Measurements from ENCODE around the gene THEM4.
"Not testable (repeated sequence)": the region's sequence is repeated elsewhere in the genome, so short reads cannot be mapped to it uniquely, and the experiment has no call there.

Gene THEM4

GRCh38 chr1:151891512-151891911 lies 17.8 kb downstream of the THEM4 start:
- H3K9me3 Mint-ChIP-seq = no peaks in the 10 kb centered on the region

DNA sequence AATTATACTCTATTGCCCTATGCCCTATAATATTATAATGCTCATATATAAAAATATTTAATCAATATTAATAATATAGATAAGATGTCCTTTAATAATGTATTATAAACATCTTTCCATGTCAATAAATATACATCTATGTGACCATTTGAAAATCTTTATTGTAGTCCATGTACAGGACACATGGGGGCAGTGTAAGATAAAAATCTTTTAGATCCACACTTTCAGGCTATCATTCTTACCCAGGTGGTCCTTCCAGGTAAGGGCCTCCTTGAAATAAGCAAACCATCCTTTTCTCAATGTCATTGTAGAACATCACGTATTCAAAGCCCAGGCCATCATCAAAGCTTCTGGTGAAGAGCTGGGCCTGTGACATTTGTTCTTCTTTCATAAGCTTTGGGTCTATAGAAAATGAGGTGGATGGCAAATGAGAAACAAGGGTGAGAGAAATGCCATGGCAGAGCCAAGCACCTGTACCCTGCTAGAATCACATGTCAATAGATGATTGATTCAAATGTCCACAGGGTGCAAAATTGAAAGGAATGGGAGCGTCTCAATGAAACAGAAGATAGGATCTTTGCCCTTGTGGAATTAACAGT lies 20.2 kb downstream of the THEM4 start:
- H3K36me3 Mint-ChIP-seq (ENCODE audit: low read depth) = peaks cover 83% of the 10 kb centered on the region
- H3K4me1 Mint-ChIP-seq (ENCODE audit: low read depth) = peaks cover 30% of the 10 kb centered on the region
- no peaks in the 10 kb centered on the region for H3K9me3 Mint-ChIP-seq
- DNase-seq = no peak
- H3K4me3 Mint-ChIP-seq = no peak overlapping the region
- H3K27ac Mint-ChIP-seq = no peak overlapping the region
- H3K27me3 Mint-ChIP-seq = no peaks in the 10 kb centered on the region

More at GRCh38 chr1:151891512-151891911, 17.8 kb downstream of the THEM4 start:
- Mint-ChIP-seq H3K4me1 (ENCODE audit: low read depth) (peaks cover 42% of the 10 kb centered on the region), H3K36me3 (ENCODE audit: low read depth) (peaks cover 90% of the 10 kb centered on the region), H3K4me3 (no peak overlapping the region), H3K27ac (peak overlapping the region; percentile 50), H3K27me3 (no peaks in the 10 kb centered on the region)
- DNase-seq = no peak

DNA sequence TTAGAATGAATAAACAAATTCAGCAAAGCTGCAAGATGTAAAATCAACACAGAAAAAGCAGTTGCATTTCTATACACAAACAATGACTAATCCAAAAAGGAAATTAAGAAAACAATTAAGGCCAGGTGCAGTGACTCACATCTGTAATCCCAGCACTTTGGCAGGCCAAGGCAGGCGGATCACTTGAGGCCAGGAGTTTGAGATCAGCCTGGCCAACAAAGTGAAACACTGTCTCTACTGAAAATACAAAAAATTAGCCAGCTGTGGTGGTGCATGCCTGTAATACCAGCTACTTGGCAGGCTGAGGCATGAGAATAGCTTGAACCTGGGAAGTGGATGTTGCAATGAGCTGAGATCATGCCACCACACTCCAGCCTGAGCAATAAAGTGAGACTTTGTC lies 22.3 kb downstream of the THEM4 start:
- H3K27me3 Mint-ChIP-seq = no peaks in the 10 kb centered on the region
- no peak for DNase-seq
- no peak overlapping the region for H3K4me3 Mint-ChIP-seq
- no peaks in the 10 kb centered on the region for H3K9me3 Mint-ChIP-seq
- no peak overlapping the region for H3K27ac Mint-ChIP-seq
- H3K36me3 Mint-ChIP-seq (ENCODE audit: low read depth) = peaks cover 73% of the 10 kb centered on the region
- peaks cover 14% of the 10 kb centered on the region for H3K4me1 Mint-ChIP-seq (ENCODE audit: low read depth)

GRCh38 chr1:151885479-151885878 lies 23.8 kb downstream of the THEM4 start:
- peaks cover 67% of the 10 kb centered on the region for H3K36me3 Mint-ChIP-seq (ENCODE audit: low read depth)
- DNase-seq = no peak
- H3K27me3 Mint-ChIP-seq = no peaks in the 10 kb centered on the region
- H3K9me3 Mint-ChIP-seq = no peaks in the 10 kb centered on the region
- no peak overlapping the region for H3K4me3 Mint-ChIP-seq
- peaks cover 1% of the 10 kb centered on the region for H3K4me1 Mint-ChIP-seq (ENCODE audit: low read depth)
- no peak overlapping the region for H3K27ac Mint-ChIP-seq

- not testable (repeated sequence) for H3K4me1 Mint-ChIP-seq (ENCODE audit: low read depth); DNase-seq; H3K27ac Mint-ChIP-seq; H3K27me3 Mint-ChIP-seq; H3K9me3 Mint-ChIP-seq; H3K4me3 Mint-ChIP-seq
- peaks cover 63% of the 10 kb centered on the region for H3K36me3 Mint-ChIP-seq (ENCODE audit: low read depth)
Measured at GRCh38 chr1:151884879-151885278, 24.4 kb downstream of the THEM4 start.

- H3K4me1 Mint-ChIP-seq (ENCODE audit: low read depth); DNase-seq; H3K9me3 Mint-ChIP-seq; H3K4me3 Mint-ChIP-seq; H3K27ac Mint-ChIP-seq; H3K27me3 Mint-ChIP-seq: not testable (repeated sequence)
- peaks cover 61% of the 10 kb centered on the region for H3K36me3 Mint-ChIP-seq (ENCODE audit: low read depth)
Measured at GRCh38 chr1:151884445-151884844, 24.9 kb downstream of the THEM4 start.

DNA sequence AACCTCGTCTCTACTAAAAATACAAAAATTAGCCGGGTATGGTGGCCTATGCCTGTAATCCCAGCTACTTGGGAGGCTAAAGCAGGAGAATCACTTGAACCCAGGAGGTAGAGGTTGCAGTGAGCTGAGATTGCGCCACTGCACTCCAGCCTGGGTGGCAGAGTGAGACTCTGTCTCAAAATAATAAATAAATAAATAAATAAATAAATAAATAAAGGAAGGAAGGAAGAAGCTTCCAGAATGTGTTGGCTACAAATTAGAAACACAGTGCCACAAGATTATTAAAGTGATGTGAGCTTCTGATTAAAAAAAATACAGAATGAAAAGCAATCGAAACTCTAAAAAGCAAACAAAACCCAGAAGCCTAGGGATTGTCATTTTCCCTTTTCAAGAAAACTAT lies 25.4 kb downstream of the THEM4 start:
- not testable (repeated sequence) for H3K4me3 Mint-ChIP-seq; H3K27me3 Mint-ChIP-seq; H3K4me1 Mint-ChIP-seq (ENCODE audit: low read depth); H3K27ac Mint-ChIP-seq; H3K9me3 Mint-ChIP-seq; DNase-seq
- peaks cover 56% of the 10 kb centered on the region for H3K36me3 Mint-ChIP-seq (ENCODE audit: low read depth)

DNA sequence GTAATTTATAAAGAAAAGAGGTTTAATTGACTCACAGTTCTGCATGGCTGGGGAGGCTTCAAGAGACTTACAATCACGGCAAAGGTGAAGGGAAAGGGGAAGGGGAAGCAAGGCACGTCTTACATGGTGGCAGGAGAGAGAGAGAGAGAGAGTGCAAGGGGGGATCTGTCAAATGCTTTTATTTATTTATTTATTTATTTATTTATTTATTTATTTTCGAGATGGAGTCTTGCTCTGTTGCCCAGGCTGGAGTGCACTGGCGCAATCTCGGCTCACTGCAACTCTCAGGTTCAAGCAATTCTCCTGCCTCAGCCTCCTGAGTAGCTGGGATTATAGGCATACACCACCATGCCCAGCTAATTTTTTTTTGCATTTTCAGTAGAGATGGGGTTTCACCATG lies 26.4 kb downstream of the THEM4 start:
- H3K27ac Mint-ChIP-seq; H3K9me3 Mint-ChIP-seq; H3K4me1 Mint-ChIP-seq (ENCODE audit: low read depth); H3K27me3 Mint-ChIP-seq; H3K4me3 Mint-ChIP-seq; DNase-seq: not testable (repeated sequence)
- H3K36me3 Mint-ChIP-seq (ENCODE audit: low read depth) = peaks cover 59% of the 10 kb centered on the region

- Mint-ChIP-seq H3K36me3 (ENCODE audit: low read depth) (peaks cover 56% of the 10 kb centered on the region), H3K4me1 (ENCODE audit: low read depth) (no peaks in the 10 kb centered on the region), H3K9me3 (no peaks in the 10 kb centered on the region), H3K27me3 (no peaks in the 10 kb centered on the region), H3K27ac (no peak overlapping the region), H3K4me3 (no peak overlapping the region)
- DNase-seq = no peak
Measured at GRCh38 chr1:151882466-151882865, 26.8 kb downstream of the THEM4 start.

GRCh38 chr1:151881479-151881878 lies 27.8 kb downstream of the THEM4 start:
- no peak for DNase-seq
- no peaks in the 10 kb centered on the region for H3K27me3 Mint-ChIP-seq
- peaks cover 56% of the 10 kb centered on the region for H3K36me3 Mint-ChIP-seq (ENCODE audit: low read depth)
- H3K4me3 Mint-ChIP-seq = no peak overlapping the region
- no peak overlapping the region for H3K27ac Mint-ChIP-seq
- H3K4me1 Mint-ChIP-seq (ENCODE audit: low read depth) = peaks cover 2% of the 10 kb centered on the region
- no peaks in the 10 kb centered on the region for H3K9me3 Mint-ChIP-seq

DNA sequence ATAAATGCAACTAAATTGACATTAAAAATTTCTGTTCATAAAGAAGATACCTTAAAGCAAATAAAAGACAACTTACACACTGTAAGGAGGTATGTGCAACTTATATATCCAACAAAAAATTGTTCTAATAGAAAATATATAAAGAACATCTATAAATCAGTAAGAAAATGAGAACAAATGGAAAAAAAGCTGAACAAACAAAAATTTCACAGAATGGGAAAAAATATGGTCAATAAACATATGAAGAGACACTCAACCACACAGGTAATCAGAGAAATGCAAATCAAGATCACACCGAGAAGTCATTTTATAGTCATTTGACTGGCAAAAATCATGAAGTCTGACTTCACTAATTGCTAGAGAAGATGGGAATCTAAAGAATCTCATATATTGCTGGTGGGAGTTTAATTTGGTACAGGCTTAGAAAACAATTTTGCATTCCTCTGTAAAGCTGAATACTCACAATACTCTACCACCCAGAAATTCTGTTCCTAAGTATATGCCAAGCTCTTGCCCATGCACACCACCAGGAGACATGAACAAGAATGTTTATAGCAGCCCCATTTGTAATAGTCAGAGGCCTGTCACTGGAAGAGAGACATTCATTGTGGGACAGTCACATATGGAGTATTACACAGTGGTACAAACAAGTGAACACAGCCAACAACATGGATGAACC lies 33.8 kb downstream of the THEM4 start:
- Mint-ChIP-seq H3K4me1 (ENCODE audit: low read depth) (peaks cover 15% of the 10 kb centered on the region), H3K27me3 (no peaks in the 10 kb centered on the region), H3K27ac (peak overlapping the region; percentile 29), H3K9me3 (no peaks in the 10 kb centered on the region), H3K4me3 (no peak overlapping the region), H3K36me3 (ENCODE audit: low read depth) (peaks cover 65% of the 10 kb centered on the region)
- no peak for DNase-seq

- Mint-ChIP-seq H3K4me1 (ENCODE audit: low read depth) (peaks cover 22% of the 10 kb centered on the region), H3K36me3 (ENCODE audit: low read depth) (peaks cover 51% of the 10 kb centered on the region), H3K27ac (peak overlapping the region; percentile 42)
- not testable (repeated sequence) for H3K4me3 Mint-ChIP-seq, H3K27me3 Mint-ChIP-seq, DNase-seq, H3K9me3 Mint-ChIP-seq
Measured at GRCh38 chr1:151872776-151873175, 36.5 kb downstream of the THEM4 start.

GRCh38 chr1:151871284-151872030 lies 37.9 kb downstream of the THEM4 start:
- H3K27me3 Mint-ChIP-seq = no peaks in the 10 kb centered on the region
- H3K9me3 Mint-ChIP-seq = no peaks in the 10 kb centered on the region
- peaks cover 43% of the 10 kb centered on the region for H3K36me3 Mint-ChIP-seq (ENCODE audit: low read depth)
- peaks cover 24% of the 10 kb centered on the region for H3K4me1 Mint-ChIP-seq (ENCODE audit: low read depth)
- H3K27ac Mint-ChIP-seq = no peak overlapping the region
- DNase-seq = no peak
- no peak overlapping the region for H3K4me3 Mint-ChIP-seq

DNA sequence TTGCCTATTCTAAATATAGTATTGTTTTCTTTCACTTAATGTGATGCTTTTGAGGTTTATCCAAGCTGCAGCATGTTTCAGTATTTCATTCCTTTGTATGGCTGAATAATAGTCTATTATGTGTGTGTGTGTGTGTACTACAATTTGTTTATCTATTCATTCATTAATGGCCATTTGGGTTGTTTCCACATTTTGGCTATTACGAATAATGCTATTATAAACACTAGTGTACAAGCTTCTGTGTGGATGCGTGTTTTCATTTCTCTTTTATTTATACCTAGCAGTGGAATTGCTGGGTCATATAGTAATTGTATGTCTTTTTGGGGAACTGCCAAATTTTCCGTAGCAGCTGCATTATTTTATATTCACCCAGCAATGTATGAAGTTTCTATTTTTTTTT lies 40.8 kb downstream of the THEM4 start:
- Mint-ChIP-seq H3K27ac (no peak overlapping the region), H3K36me3 (ENCODE audit: low read depth) (peaks cover 15% of the 10 kb centered on the region), H3K4me1 (ENCODE audit: low read depth) (peaks cover 11% of the 10 kb centered on the region), H3K27me3 (no peaks in the 10 kb centered on the region), H3K4me3 (no peak overlapping the region), H3K9me3 (no peaks in the 10 kb centered on the region)
- DNase-seq = no peak

GRCh38 chr1:151867765-151868411 lies 41.4 kb downstream of the THEM4 start:
- Mint-ChIP-seq H3K4me3 (no peak overlapping the region), H3K27me3 (no peaks in the 10 kb centered on the region), H3K27ac (peak overlapping the region; percentile 45), H3K36me3 (ENCODE audit: low read depth) (peaks cover 9% of the 10 kb centered on the region), H3K4me1 (ENCODE audit: low read depth) (peaks cover 11% of the 10 kb centered on the region), H3K9me3 (no peaks in the 10 kb centered on the region)
- DNase-seq = no peak

Data from activated T-cell treated with anti-CD3 and anti-CD28 coated beads, Interleukin-2, amount 50 U/mL, for 24 hours (primary cell).